ENCODE results near the gene ALDH5A1. TPM values are rescaled to one million over a fixed set of nuclear protein-coding genes. Genes with fewer than 3 reads are reported as not detected.

ALDH5A1 gene
- total and polyA plus RNA-seq, 2 of the 13 experiments (the other 11 are each of a cell fraction or from before 2014, with no cell fraction given) = 12.8 to 32.5 TPM

DNA sequence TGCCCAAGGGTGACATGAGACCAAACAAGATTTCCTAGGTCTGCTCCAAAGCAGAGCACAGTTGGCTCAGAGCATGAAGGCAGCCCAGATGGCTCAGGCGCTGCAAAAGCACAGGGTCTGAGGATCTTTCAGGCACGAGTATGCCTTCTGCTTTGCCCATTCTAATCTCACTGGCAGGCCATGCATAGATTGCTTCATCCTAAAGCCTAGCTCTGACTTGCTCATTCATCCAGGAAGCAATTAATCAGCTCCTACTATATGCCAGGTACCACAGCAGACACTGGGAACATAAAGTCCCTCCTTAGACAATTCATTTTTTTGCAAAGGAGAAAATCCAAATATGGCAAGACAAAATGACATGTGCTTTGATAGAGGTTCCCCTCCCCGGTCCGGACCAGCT, 36.6 kb upstream of the ALDH5A1 start:
- H3K4me1 ChIP-seq (ENCODE audit: insufficient read depth, low read length) = no peaks in the 10 kb centered on the region
- intact Hi-C loops (cut with micrococcal nuclease; ENCODE audit: unreplicated experiment) = no loop called here
- no peak for ATAC-seq
- TF ChIP-seq FOXJ3 (CRISPR knock-in tag; IDR thresholded peaks at IDR 0.05; ENCODE audit: borderline replicate concordance) (no peak), MIER3 (CRISPR knock-in tag; IDR thresholded peaks at IDR 0.05; ENCODE audit: borderline replicate concordance) (no peak), ZNF160 (CRISPR knock-in tag; IDR thresholded peaks at IDR 0.05) (no peak), HOXA9 (CRISPR knock-in tag; IDR thresholded peaks at IDR 0.05; ENCODE audit: borderline replicate concordance) (no peak), GATAD1 (CRISPR knock-in tag; IDR thresholded peaks at IDR 0.05) (no peak), ZBTB8A (CRISPR knock-in tag; IDR thresholded peaks at IDR 0.05; ENCODE audit: borderline replicate concordance, low read depth) (no peak), POLR2AphosphoS5 (IDR thresholded peaks at IDR 0.05; ENCODE audit: low read depth, low read length) (no peak), MYC (CRISPR knock-in tag; IDR thresholded peaks at IDR 0.05; ENCODE audit: borderline replicate concordance) (no peak), ZNF281 (CRISPR knock-in tag; IDR thresholded peaks at IDR 0.05; ENCODE audit: borderline replicate concordance) (no peak), ZNF891 (CRISPR knock-in tag; IDR thresholded peaks at IDR 0.05) (no peak), KDM5A (IDR thresholded peaks at IDR 0.05; ENCODE audit: borderline replicate concordance, low read length) (no peak), ZNF18 (CRISPR knock-in tag; IDR thresholded peaks at IDR 0.05; ENCODE audit: insufficient replicate concordance) (no peak), ZNF792 (CRISPR knock-in tag; IDR thresholded peaks at IDR 0.05) (no peak), ZBTB7A (CRISPR knock-in tag; IDR thresholded peaks at IDR 0.05) (no peak), E2F2 (CRISPR knock-in tag; IDR thresholded peaks at IDR 0.05; ENCODE audit: borderline replicate concordance) (no peak), ZNF225 (CRISPR knock-in tag; IDR thresholded peaks at IDR 0.05) (no peak)
- TF ChIP-seq, protein P1, sequence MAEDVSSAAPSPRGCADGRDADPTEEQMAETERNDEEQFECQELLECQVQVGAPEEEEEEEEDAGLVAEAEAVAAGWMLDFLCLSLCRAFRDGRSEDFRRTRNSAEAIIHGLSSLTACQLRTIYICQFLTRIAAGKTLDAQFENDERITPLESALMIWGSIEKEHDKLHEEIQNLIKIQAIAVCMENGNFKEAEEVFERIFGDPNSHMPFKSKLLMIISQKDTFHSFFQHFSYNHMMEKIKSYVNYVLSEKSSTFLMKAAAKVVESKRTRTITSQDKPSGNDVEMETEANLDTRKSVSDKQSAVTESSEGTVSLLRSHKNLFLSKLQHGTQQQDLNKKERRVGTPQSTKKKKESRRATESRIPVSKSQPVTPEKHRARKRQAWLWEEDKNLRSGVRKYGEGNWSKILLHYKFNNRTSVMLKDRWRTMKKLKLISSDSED (CRISPR knock-in tag; IDR thresholded peaks at IDR 0.05) = no peak

More for the DNA sequence above, 36.6 kb upstream of the ALDH5A1 start:
- H2AFZ ChIP-seq (ENCODE audit: low read length) = no peak overlapping the region
- H3K9ac ChIP-seq (ENCODE audit: insufficient read depth, low read depth, low read length) = no peak overlapping the region
- no peaks in the 10 kb centered on the region for H4K20me1 ChIP-seq (ENCODE audit: insufficient read depth, low read length)
- H3K27ac ChIP-seq (ENCODE audit: extremely low read length, insufficient read depth, low read length) = no peak overlapping the region
- in situ Hi-C loops (cut with HindIII; ENCODE audit: extremely low pct_ligation_motif_present, low pct_unique_long_range_greater_than_20kb) = no loop called here
- POLR2A ChIA-PET = no interaction called here
- H3K9me3 ChIP-seq (ENCODE audit: low read length) = no peaks in the 10 kb centered on the region
- FAIRE-seq (no peak), DNase-seq (ENCODE audit: low spot score) (no peak)
- CTCF ChIA-PET (ENCODE audit: low intra/inter-chr PET ratio, low total read pairs) = no interaction called here
- H3K36me3 ChIP-seq (replicated peaks in 1 of 2; ENCODE audit: control insufficient read depth in 1 of 2, insufficient read depth in 2 of 2, low read length in 2 of 2) = no peaks in the 10 kb centered on the region
- BruUV-seq (replicated peaks) = no TSS peak
- no peaks in the 10 kb centered on the region for H3K27me3 ChIP-seq (ENCODE audit: control insufficient read depth in 1 of 2, insufficient read depth in 2 of 2, low read length in 2 of 2)
- H3K4me3 ChIP-seq (replicated peaks in 1 of 3; ENCODE audit: insufficient read depth in 1 of 3, low read depth in 2 of 3, low read length in 3 of 3) = no peak overlapping the region
- WGBS (ENCODE audit: low lambda C conversion rate) = 89% methylated on average over 3 of the region's 4 CpGs
- no peaks in the 10 kb centered on the region for H3K79me2 ChIP-seq (ENCODE audit: insufficient read depth, low read length)
- H3K4me2 ChIP-seq (ENCODE audit: low read depth, low read length) = no peak overlapping the region

Data from HepG2 (cell line).